ENCODE data around the gene HAUS6. TPM values are rescaled to one million over a fixed set of nuclear protein-coding genes. Genes with fewer than 3 reads are reported as not detected.

HAUS6 gene
- total RNA-seq, 1 donor from 2014 or later = 14.9 TPM

DNA sequence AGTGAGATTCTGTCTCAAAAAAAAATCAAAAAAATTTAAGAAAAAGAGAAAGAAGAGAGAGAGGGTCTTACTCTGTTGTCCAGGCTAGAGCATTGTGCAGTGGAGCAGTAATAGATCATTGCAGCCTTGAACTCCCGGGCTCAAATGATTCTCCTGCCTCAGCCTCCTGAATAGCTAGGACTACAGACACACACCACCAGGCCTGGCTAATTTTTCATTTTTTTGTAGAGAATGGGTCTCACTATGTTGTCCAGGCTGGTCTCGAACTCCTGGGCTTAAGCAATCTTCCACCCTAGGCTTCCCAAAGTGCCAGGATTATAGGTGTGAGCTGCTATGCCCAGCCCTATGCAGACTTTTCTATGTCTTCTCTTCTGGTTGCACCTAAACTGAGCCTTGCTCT lies 28.5 kb downstream of the HAUS6 start:
- Mint-ChIP-seq H3K9me3 (peaks cover 3% of the 10 kb centered on the region), H3K27ac (no peak overlapping the region), H3K4me3 (no peak overlapping the region), H3K27me3 (ENCODE audit: low read depth) (no peaks in the 10 kb centered on the region), H3K4me1 (no peaks in the 10 kb centered on the region), H3K36me3 (peaks cover 43% of the 10 kb centered on the region)
- DNase-seq (ENCODE audit: low spot score in 2 of 2, unreplicated experiment in 2 of 2) = no peak
- TF ChIP-seq, protein P1, sequence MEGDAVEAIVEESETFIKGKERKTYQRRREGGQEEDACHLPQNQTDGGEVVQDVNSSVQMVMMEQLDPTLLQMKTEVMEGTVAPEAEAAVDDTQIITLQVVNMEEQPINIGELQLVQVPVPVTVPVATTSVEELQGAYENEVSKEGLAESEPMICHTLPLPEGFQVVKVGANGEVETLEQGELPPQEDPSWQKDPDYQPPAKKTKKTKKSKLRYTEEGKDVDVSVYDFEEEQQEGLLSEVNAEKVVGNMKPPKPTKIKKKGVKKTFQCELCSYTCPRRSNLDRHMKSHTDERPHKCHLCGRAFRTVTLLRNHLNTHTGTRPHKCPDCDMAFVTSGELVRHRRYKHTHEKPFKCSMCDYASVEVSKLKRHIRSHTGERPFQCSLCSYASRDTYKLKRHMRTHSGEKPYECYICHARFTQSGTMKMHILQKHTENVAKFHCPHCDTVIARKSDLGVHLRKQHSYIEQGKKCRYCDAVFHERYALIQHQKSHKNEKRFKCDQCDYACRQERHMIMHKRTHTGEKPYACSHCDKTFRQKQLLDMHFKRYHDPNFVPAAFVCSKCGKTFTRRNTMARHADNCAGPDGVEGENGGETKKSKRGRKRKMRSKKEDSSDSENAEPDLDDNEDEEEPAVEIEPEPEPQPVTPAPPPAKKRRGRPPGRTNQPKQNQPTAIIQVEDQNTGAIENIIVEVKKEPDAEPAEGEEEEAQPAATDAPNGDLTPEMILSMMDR (IDR thresholded peaks at IDR 0.05; ENCODE audit: unreplicated experiment) = no peak

DNA sequence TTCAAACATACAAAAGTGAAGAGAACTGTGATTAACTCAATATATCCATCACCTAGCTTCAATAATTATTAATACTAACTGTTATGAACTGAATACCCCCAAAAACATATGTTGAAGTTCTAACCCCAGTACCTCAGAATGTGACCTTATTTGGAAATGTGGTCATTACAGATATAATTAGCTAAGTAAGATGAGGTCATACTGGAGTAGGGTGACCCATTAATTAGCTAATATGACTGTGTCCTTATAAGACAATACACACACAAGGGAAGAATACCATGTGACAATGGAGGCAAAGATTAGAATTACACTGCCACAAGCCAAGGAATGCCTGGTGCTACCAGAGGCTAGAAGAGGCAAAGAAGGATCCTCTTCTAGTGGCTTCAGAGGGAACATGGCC lies 45.7 kb downstream of the HAUS6 start:
- Mint-ChIP-seq H3K27me3 (ENCODE audit: low read depth) (no peaks in the 10 kb centered on the region), H3K4me1 (peaks cover 4% of the 10 kb centered on the region), H3K9me3 (no peaks in the 10 kb centered on the region), H3K36me3 (peaks cover 49% of the 10 kb centered on the region), H3K4me3 (no peak overlapping the region), H3K27ac (no peak overlapping the region)
- DNase-seq (ENCODE audit: low spot score in 2 of 2, unreplicated experiment in 2 of 2) = no peak
- TF ChIP-seq, protein P1 (IDR thresholded peaks at IDR 0.05; ENCODE audit: unreplicated experiment) = no peak

DNA sequence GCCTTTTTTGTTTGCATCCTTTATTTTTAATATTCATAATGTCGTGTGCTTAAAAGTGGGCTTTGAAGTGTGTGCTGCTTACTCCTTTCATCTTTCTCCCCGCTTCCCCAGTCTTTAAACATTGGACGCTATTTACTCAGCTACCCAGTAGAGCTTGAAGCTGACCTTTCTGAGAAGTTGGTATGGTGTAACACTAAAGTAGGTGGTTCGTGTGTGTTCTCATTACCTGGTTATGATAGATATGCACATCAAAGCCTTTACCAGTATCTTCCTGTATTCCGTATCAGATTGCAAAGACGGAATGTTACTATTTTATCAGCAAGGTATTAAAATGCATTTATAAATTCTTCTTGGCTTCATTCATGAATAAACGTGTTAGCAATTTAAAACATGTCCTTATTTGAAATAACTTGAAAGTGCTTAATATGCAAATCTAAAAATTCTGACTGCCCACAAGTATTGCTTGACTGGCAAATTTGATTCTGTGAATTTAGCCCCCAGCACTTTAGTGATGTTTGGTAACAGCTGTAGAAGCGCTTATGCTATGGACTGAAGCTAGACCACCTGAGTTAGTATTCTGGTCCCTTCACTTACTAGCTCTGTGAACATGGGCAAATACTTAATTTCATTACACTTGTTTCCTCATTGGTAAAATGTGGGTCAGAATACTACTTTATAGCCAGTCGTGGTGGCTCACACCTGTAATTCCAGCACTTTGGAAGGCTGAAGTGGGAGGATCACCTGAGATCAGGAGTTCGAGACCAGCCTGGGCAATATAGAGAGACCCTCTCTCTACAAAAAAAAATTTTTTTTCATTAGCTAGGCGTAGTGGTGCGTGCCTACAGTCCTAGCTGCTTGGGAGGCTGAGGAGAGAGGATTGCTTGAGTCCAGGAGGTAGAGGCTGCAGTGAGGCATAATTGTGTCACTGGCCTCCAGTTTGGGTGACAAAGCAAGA lies 51.8 kb downstream of the HAUS6 start:
- Mint-ChIP-seq H3K36me3 (peaks cover 2% of the 10 kb centered on the region), H3K9me3 (no peaks in the 10 kb centered on the region), H3K27ac (peak overlapping the region; percentile 97), H3K4me1 (peaks cover 32% of the 10 kb centered on the region), H3K4me3 (peak overlapping the region; percentile 89), H3K27me3 (ENCODE audit: low read depth) (no peaks in the 10 kb centered on the region)
- TF ChIP-seq, protein P1 (IDR thresholded peaks at IDR 0.05; ENCODE audit: unreplicated experiment) = no peak
- no peak for DNase-seq (ENCODE audit: low spot score in 2 of 2, unreplicated experiment in 2 of 2)

DNA sequence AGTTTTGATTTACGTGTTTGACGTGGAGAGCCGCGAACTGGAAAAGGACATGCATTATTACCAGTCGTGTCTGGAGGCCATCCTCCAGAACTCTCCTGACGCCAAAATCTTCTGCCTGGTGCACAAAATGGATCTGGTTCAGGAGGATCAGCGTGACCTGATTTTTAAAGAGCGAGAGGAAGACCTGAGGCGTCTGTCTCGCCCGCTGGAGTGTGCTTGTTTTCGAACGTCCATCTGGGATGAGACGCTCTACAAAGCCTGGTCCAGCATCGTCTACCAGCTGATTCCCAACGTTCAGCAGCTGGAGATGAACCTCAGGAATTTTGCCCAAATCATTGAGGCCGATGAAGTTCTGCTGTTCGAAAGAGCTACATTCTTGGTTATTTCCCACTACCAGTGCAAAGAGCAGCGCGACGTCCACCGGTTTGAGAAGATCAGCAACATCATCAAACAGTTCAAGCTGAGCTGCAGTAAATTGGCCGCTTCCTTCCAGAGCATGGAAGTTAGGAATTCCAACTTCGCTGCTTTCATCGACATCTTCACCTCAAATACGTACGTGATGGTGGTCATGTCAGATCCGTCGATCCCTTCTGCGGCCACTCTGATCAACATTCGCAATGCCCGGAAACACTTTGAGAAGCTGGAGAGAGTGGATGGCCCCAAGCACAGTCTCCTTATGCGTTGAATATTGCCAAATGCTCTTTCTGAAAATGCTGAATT lies 52.6 kb downstream of the HAUS6 start:
- no peak for DNase-seq (ENCODE audit: low spot score in 2 of 2, unreplicated experiment in 2 of 2)
- no peaks in the 10 kb centered on the region for H3K27me3 Mint-ChIP-seq (ENCODE audit: low read depth)
- no peaks in the 10 kb centered on the region for H3K36me3 Mint-ChIP-seq
- TF ChIP-seq, protein P1 (IDR thresholded peaks at IDR 0.05; ENCODE audit: unreplicated experiment) = no peak
- peaks cover 32% of the 10 kb centered on the region for H3K4me1 Mint-ChIP-seq
- H3K4me3 Mint-ChIP-seq = peak overlapping the region; percentile 89
- no peaks in the 10 kb centered on the region for H3K9me3 Mint-ChIP-seq
- peak overlapping the region; percentile 97 for H3K27ac Mint-ChIP-seq

GRCh38 chr9:19048966-19049916 lies 53.5 kb downstream of the HAUS6 start, which contains the start of gene RRAGA:
Gene RRAGA (plus strand): TSS chr9:19049427. CDS start chr9:19049660, 233 bp downstream.
- Mint-ChIP-seq H3K27me3 (ENCODE audit: low read depth) (no peaks in the 10 kb centered on the region), H3K4me3 (peak within 1 kb of the TSS; percentile 89), H3K4me1 (peaks cover 32% of the 10 kb centered on the region), H3K9me3 (no peaks in the 10 kb centered on the region), H3K27ac (peak within 1 kb of the TSS; percentile 97), H3K36me3 (no peaks in the 10 kb centered on the region)
- TF ChIP-seq, protein P1 (IDR thresholded peaks at IDR 0.05; ENCODE audit: unreplicated experiment) = peak; percentile 83
- DNase-seq (ENCODE audit: low spot score in 2 of 2, unreplicated experiment in 2 of 2) = peak; percentile 92 to 96

Data from mesothelial cell of epicardium (in vitro differentiated cells).